Prostate gland (tissue), 2 donors: ENCODE data around the gene TBC1D22A.
"Not testable (repeated sequence)": the region's sequence is repeated elsewhere in the genome, so short reads cannot be mapped to it uniquely, and the experiment has no call there.

Experiments
- POLR2A ChIP-seq: fragments of 450-650 bp; IDR thresholded peaks from one replicate; pipeline ENCODE4 v1.6.1; 2016; ENCODE audit warnings: antibody characterized with exemption, mild to moderate bottlenecking
- POLR2AphosphoS5 ChIP-seq: sonication (generic); formaldehyde crosslinking; IDR thresholded peaks from one replicate; pipeline ENCODE4 v1.6.1; 2017; ENCODE audit warnings: antibody characterized with exemption
- TF ChIP-seq, protein P1 (sequence below), 4 experiments: fragments of 200-600 bp in 2 of 4; fragments of 450-650 bp in 2 of 4; sonication (generic) in 2 of 4; IDR thresholded peaks; 1 replicate in 3 of 4; 2 replicates in 1 of 4; pipeline ENCODE4 v1.5.1; 2016 to 2019; ENCODE audit warnings: antibody characterized with exemption in 4 of 4, mild to moderate bottlenecking in 2 of 4, moderate library complexity in 2 of 4

DNA sequence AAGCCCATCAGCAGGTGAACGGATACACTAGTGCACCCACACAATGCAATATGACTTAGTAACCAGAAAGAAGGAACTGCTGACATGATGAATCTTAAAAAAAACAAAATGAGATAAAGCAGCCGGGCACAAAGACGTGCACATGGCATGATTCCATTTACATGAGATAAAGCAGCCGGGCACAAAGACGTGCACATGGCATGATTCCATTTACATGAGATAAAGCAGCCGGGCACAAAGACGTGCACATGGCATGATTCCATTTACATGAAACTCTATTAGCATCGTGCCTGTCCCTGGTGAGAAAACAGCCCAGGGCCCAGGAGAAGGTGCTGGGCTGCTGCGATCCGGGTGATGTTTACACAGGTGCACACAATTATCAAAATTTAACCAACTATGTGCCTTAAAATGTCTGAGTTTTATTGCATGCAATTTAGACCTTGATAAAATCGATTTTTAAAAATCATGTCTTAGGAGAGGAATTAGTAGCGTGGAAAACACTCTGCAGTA is 28.2 kb upstream of the TBC1D22A start:
- TF ChIP-seq, protein P1, sequence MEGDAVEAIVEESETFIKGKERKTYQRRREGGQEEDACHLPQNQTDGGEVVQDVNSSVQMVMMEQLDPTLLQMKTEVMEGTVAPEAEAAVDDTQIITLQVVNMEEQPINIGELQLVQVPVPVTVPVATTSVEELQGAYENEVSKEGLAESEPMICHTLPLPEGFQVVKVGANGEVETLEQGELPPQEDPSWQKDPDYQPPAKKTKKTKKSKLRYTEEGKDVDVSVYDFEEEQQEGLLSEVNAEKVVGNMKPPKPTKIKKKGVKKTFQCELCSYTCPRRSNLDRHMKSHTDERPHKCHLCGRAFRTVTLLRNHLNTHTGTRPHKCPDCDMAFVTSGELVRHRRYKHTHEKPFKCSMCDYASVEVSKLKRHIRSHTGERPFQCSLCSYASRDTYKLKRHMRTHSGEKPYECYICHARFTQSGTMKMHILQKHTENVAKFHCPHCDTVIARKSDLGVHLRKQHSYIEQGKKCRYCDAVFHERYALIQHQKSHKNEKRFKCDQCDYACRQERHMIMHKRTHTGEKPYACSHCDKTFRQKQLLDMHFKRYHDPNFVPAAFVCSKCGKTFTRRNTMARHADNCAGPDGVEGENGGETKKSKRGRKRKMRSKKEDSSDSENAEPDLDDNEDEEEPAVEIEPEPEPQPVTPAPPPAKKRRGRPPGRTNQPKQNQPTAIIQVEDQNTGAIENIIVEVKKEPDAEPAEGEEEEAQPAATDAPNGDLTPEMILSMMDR (IDR thresholded peaks at IDR 0.05), result not testable (repeated sequence)
- not testable (repeated sequence) for TF ChIP-seq POLR2AphosphoS5, POLR2A
